GM21723 (cell line): ENCODE data around the gene FBXL19.

Experiments used
- ATAC-seq: cut with Tn5 transposase; IDR thresholded peaks from one replicate; pipeline ENCODE4 v1.9.1; 2021; ENCODE audit warnings: mild to moderate bottlenecking, moderate library complexity; ENCODE audit not compliant: unreplicated experiment

The FBXL19 gene

GRCh38 chr16:30961384-30961783 lies 38.0 kb downstream of the FBXL19 start:
- no peak for ATAC-seq

GRCh38 chr16:30963925-30964511 lies 40.6 kb downstream of the FBXL19 start:
- no peak for ATAC-seq

- no peak for ATAC-seq
Observed at GRCh38 chr16:30964574-30965226, 41.3 kb downstream of the FBXL19 start.

GRCh38 chr16:30965436-30965835 lies 42.1 kb downstream of the FBXL19 start:
- ATAC-seq = no peak

GRCh38 chr16:30966033-30966619 lies 42.8 kb downstream of the FBXL19 start:
- no peak for ATAC-seq

GRCh38 chr16:30967795-30968194 lies 44.4 kb downstream of the FBXL19 start:
- ATAC-seq = no peak

- no peak for ATAC-seq
Observed at GRCh38 chr16:30969246-30969842, 46.0 kb downstream of the FBXL19 start.

GRCh38 chr16:30971298-30971697 lies 47.9 kb downstream of the FBXL19 start:
- no peak for ATAC-seq

GRCh38 chr16:30972872-30973271 lies 49.5 kb downstream of the FBXL19 start:
- no peak for ATAC-seq

GRCh38 chr16:30974348-30974747 lies 51.0 kb downstream of the FBXL19 start:
- no peak for ATAC-seq

- ATAC-seq = no peak
Observed at GRCh38 chr16:30976486-30976885, 53.1 kb downstream of the FBXL19 start.

- no peak for ATAC-seq
Observed at GRCh38 chr16:30977502-30977901, 54.1 kb downstream of the FBXL19 start.

GRCh38 chr16:30979170-30980022 lies 56.0 kb downstream of the FBXL19 start:
- no peak for ATAC-seq

GRCh38 chr16:30980023-30980371 lies 56.6 kb downstream of the FBXL19 start:
- ATAC-seq = no peak

GRCh38 chr16:30980434-30980833 lies 57.1 kb downstream of the FBXL19 start:
- no peak for ATAC-seq

GRCh38 chr16:30980959-30981358 lies 57.6 kb downstream of the FBXL19 start:
- no peak for ATAC-seq

GRCh38 chr16:30982548-30983288 lies 59.3 kb downstream of the FBXL19 start:
- ATAC-seq = no peak

GRCh38 chr16:30983289-30983889 lies 60.0 kb downstream of the FBXL19 start:
- ATAC-seq = no peak

GRCh38 chr16:30983898-30984610 lies 60.7 kb downstream of the FBXL19 start:
- ATAC-seq = no peak
